ENCODE measurements around the gene CPNE5.

The CPNE5 gene

GRCh38 chr6:36692861-36693702 is 146.2 kb downstream of the CPNE5 start:
- no peak for TF ChIP-seq CTCF (IDR thresholded peaks at IDR 0.05; ENCODE audit: control insufficient read depth, extremely low read depth, insufficient read depth)
- no peak overlapping the region for H3K4me3 ChIP-seq (ENCODE audit: low read depth, low read length)
- DNase-seq (ENCODE audit: low read depth) = no peak

- H3K4me3 ChIP-seq (ENCODE audit: low read depth, low read length) = no peak overlapping the region
- DNase-seq (ENCODE audit: low read depth) = no peak
- TF ChIP-seq CTCF (IDR thresholded peaks at IDR 0.05; ENCODE audit: control insufficient read depth, extremely low read depth, insufficient read depth) = no peak
Observed at GRCh38 chr6:36692220-36692619, 147.0 kb downstream of the CPNE5 start.

GRCh38 chr6:36691612-36692011 is 147.6 kb downstream of the CPNE5 start:
- DNase-seq (ENCODE audit: low read depth) = no peak
- TF ChIP-seq CTCF (IDR thresholded peaks at IDR 0.05; ENCODE audit: control insufficient read depth, extremely low read depth, insufficient read depth) = no peak

GRCh38 chr6:36691011-36691410 is 148.2 kb downstream of the CPNE5 start:
- DNase-seq (ENCODE audit: low read depth) = no peak
- H3K4me3 ChIP-seq (ENCODE audit: low read depth, low read length) = no peak overlapping the region
- TF ChIP-seq CTCF (IDR thresholded peaks at IDR 0.05; ENCODE audit: control insufficient read depth, extremely low read depth, insufficient read depth) = no peak

More at GRCh38 chr6:36691612-36692011, 147.6 kb downstream of the CPNE5 start:
- H3K4me3 ChIP-seq (ENCODE audit: low read depth, low read length) = no peak overlapping the region

All from LNCaP clone FGC (cell line).